Endothelial cell of umbilical vein (primary cell): Measurements from ENCODE around the gene NPIPB9.
"Not testable (repeated sequence)": the region's sequence is repeated elsewhere in the genome, so short reads cannot be mapped to it uniquely, and the experiment has no call there.

ENCODE experiments used
- CTCF ChIP-seq, 2 donors: IDR thresholded peaks; 1 replicate in 1 of 2; 2 replicates in 1 of 2; pipeline ENCODE4 v1.5.1; 2011; ENCODE audit warnings: low read length in 2 of 2, mild to moderate bottlenecking in 2 of 2, moderate library complexity in 2 of 2, control low read depth in 1 of 2, inconsistent platforms in 1 of 2, low read depth in 1 of 2; ENCODE audit not compliant: insufficient read depth in 1 of 2; ENCODE audit errors: extremely low read depth in 1 of 2
- EZH2 ChIP-seq: IDR thresholded peaks from 2 replicates; pipeline ENCODE4 v1.6.1; 2012; ENCODE audit warnings: borderline replicate concordance, low read depth, mild to moderate bottlenecking, moderate library complexity, low read length, inconsistent platforms; ENCODE audit not compliant: severe bottlenecking
- FOS ChIP-seq: IDR thresholded peaks from 2 replicates; pipeline ENCODE4 v1.6.1; 2011; ENCODE audit warnings: mild to moderate bottlenecking, low read length, moderate library complexity, borderline replicate concordance; ENCODE audit not compliant: insufficient read depth
- MYC ChIP-seq: IDR thresholded peaks from one replicate; pipeline ENCODE4 v1.6.1; 2011; ENCODE audit warnings: mild to moderate bottlenecking, low read depth, low read length
- POLR2A ChIP-seq: IDR thresholded peaks from 2 replicates; pipeline ENCODE4 v1.6.1; 2012; ENCODE audit warnings: low read depth, mild to moderate bottlenecking, control low read depth, low read length
- POLR2AphosphoS5 ChIP-seq: IDR thresholded peaks from 2 replicates; pipeline ENCODE4 v1.6.1; 2012; ENCODE audit warnings: low read depth, mild to moderate bottlenecking, control low read depth, low read length, moderate library complexity; ENCODE audit not compliant: insufficient read depth
- TF ChIP-seq, protein P1 (sequence below): IDR thresholded peaks from 2 replicates; pipeline ENCODE4 v1.6.1; 2011; ENCODE audit not compliant: insufficient read depth, insufficient read length

GRCh38 chr16:28749997-28750465, 1.6 kb upstream of the NPIPB9 start:
- not testable (repeated sequence) for TF ChIP-seq CTCF (IDR thresholded peaks at IDR 0.05; ENCODE audit: extremely low read depth in 1 of 2, insufficient read depth in 1 of 2, low read depth in 1 of 2, low read length in 2 of 2); FOS; POLR2AphosphoS5; EZH2; POLR2A; MYC
- TF ChIP-seq, protein P1, sequence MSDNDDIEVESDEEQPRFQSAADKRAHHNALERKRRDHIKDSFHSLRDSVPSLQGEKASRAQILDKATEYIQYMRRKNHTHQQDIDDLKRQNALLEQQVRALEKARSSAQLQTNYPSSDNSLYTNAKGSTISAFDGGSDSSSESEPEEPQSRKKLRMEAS = not testable (repeated sequence)
